Activated naive CD8-positive, alpha-beta T cell treated with anti-CD3 and anti-CD28 coated beads, Interleukin-2, amount 50 U/mL, for 24 hours (primary cell): ENCODE data around the gene CA6.
A peak's percentile ranks its signal among the peaks of the same experiment; 100 is the strongest.
"Not testable (repeated sequence)": the region's sequence is repeated elsewhere in the genome, so short reads cannot be mapped to it uniquely, and the experiment has no call there.

ENCODE experiments used
- ATAC-seq: fragments of 150-1000 bp; cut with Tn5 transposase; one replicate; pipeline ENCODE4 v1.10.0; 2021
- DNase-seq: peaks from one replicate; pipeline ENCODE4 v3.0.0; 2021
- H3K27ac Mint-ChIP-seq: one replicate; pipeline ENCODE4 v1.8.0; 2021; ENCODE audit warnings: mild to moderate bottlenecking, mixed read lengths
- H3K27me3 Mint-ChIP-seq: one replicate; pipeline ENCODE4 v1.8.0; 2021; ENCODE audit warnings: mixed read lengths
- H3K36me3 Mint-ChIP-seq: one replicate; pipeline ENCODE4 v1.8.0; 2021; ENCODE audit warnings: low read depth, mixed read lengths
- H3K4me1 Mint-ChIP-seq: one replicate; pipeline ENCODE4 v1.8.0; 2021; ENCODE audit warnings: mixed read lengths
- H3K4me3 Mint-ChIP-seq: one replicate; pipeline ENCODE4 v1.8.0; 2021; ENCODE audit warnings: mild to moderate bottlenecking, moderate library complexity, mixed read lengths
- H3K9me3 Mint-ChIP-seq: one replicate; pipeline ENCODE4 v1.8.0; 2021; ENCODE audit warnings: mixed read lengths

The CA6 gene

DNA sequence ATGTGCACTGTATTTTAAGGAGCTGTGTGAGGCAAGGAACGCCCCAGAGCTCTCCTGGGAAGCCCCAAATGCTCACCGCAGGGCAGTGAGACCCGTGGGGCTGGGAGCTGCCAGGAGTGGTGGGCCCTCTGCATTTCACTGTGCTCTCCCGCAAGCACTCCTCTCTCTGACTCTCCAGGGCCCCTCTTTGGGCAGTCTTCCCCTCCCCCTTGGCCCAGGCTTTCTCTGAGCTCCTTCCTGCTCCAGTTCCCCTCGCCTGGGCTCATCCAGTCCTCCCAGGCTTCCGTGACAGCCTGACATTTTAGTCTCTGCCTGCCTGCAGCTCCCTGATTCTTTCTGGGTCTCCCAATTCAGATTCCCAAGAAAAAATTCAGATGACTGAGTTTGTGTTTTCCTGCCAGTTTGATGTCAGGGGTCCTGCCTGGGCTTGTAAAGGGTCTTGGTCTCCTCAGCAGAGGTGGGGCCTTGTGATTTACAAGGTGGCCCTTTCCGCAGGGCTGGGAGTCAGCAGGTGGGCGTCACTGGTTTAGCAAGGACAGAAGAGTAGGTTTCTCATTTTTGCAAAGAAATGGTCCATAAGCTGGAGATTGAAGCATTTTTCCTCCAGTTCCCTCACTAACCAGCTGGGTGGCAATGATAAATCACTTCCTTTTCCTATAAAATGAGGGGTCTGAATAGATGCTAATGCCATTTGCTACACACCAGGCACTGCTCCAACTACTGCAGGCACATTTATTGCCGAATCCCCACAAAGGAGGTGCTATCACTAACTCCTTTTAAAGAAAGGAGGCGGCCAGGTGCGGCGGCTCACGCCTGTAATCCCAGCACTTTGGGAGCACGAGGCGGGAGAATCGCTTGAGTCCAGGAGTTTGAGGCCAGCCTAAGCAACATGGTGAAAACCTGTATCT, 1.9 kb upstream of the CA6 start:
- Mint-ChIP-seq H3K9me3 (no peaks in the 10 kb centered on the region), H3K36me3 (peaks cover 6% of the 10 kb centered on the region), H3K27ac (peak overlapping the region; percentile 99), H3K4me1 (peaks cover 94% of the 10 kb centered on the region), H3K27me3 (no peaks in the 10 kb centered on the region), H3K4me3 (peak overlapping the region; percentile 24)
- DNase-seq (no peak), ATAC-seq (no peak)

DNA sequence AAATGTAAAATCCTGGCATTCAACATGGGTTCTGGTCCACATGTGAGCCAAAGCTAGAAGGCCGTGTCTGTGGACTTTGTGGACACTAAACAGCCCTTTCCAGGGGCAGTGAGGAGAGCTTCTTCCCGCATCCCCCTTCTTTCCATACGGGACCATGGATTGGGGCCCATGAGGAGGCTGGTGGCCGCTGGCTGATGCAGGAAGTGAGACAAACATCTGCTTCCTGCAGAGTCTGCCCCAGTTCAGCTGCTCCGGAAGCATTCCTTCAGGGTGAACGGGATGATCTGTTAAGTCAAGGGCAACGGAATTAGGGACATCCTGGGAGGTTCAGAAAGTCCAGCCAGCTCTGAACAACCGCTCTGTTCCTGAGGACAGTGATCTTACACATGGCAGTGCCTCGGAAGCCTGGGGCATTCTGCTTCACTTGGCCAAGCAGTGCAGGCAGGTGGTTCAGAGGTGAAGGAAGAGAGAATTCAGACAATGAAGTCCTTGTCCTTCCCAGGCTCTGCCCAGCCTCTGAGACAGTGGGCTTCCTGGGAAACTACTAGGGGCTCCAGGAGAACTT, 1.5 kb downstream of the CA6 start:
- Mint-ChIP-seq H3K4me1 (peaks cover 75% of the 10 kb centered on the region), H3K36me3 (peaks cover 2% of the 10 kb centered on the region), H3K4me3 (peak overlapping the region; percentile 63), H3K27ac (peak overlapping the region; percentile 99), H3K27me3 (no peaks in the 10 kb centered on the region), H3K9me3 (no peaks in the 10 kb centered on the region)
- ATAC-seq (no peak), DNase-seq (no peak)

DNA sequence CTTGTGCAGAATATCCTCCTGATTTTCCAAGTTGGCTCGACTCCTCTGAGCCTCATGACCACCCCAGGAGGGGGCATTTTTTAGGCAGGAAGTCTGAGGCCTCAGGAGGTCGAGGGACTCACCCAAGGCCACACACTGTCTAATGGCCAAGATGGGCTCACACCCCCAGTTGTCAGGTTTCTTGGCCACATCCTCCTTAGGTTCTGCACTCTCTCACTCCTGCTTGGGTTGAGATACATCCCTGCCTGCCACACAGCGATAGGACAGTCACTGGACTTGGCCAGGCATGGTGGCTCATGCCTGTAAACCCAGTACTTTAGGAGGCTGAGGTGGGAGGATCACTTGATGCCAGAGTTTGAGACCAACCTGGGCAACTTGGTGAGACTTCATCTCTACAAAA, 4.6 kb downstream of the CA6 start:
- no peak overlapping the region for H3K4me3 Mint-ChIP-seq
- ATAC-seq, result no peak
- H3K4me1 Mint-ChIP-seq, result peaks cover 55% of the 10 kb centered on the region
- no peaks in the 10 kb centered on the region for H3K9me3 Mint-ChIP-seq
- H3K27me3 Mint-ChIP-seq, result no peaks in the 10 kb centered on the region
- peaks cover 2% of the 10 kb centered on the region for H3K36me3 Mint-ChIP-seq
- no peak for DNase-seq
- peak overlapping the region; percentile 72 for H3K27ac Mint-ChIP-seq

DNA sequence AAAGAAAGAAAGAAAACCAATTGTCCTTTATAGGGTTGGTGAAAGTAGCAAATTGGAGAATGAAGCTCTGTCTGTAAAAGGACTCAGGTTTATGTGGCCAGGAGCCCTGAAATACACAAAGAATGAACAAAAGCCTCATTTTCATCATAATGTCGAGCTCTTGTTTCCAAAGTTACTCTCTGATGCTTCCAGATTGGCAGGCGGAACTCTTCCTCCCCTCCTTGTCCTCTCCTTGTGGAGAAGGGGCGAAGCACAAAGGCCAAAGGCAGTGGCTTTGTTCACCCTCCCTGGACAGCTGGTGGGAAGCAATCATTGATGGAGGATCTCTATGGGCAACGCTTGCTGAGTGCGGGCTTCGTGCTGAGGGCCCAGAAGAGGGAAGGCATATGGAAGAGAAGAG, 5.6 kb downstream of the CA6 start:
- peak overlapping the region; percentile 29 for H3K27ac Mint-ChIP-seq
- H3K9me3 Mint-ChIP-seq, result no peaks in the 10 kb centered on the region
- no peak for DNase-seq

DNA sequence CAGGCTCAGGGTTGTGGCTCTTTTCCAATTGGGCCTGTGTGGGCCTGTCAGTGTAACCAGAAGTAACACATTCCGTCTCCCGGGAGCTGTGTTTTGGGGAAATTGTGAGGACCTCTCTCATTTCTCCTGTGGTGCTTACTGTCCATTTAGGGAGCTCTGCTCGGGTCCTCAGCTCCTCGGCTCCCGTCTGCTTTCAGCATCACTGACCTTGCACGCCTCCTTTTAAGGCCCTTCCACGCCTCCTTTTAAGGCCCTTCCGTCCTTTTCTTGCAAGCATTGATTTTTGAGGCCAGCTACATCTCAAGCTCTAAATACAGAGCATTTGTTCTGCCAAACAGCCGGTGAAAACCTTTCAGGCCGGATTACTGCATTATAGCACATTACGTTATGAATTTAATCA, 9.7 kb downstream of the CA6 start:
- Mint-ChIP-seq H3K9me3 (peaks cover 4% of the 10 kb centered on the region), H3K4me3 (no peak overlapping the region), H3K27me3 (no peaks in the 10 kb centered on the region), H3K27ac (peak overlapping the region; percentile 38), H3K36me3 (peaks cover 14% of the 10 kb centered on the region), H3K4me1 (peaks cover 56% of the 10 kb centered on the region)
- ATAC-seq, result no peak
- no peak for DNase-seq

More for the DNA sequence above, 5.6 kb downstream of the CA6 start:
- no peak for ATAC-seq
- Mint-ChIP-seq H3K36me3 (peaks cover 4% of the 10 kb centered on the region), H3K4me1 (peaks cover 51% of the 10 kb centered on the region), H3K4me3 (no peak overlapping the region), H3K27me3 (no peaks in the 10 kb centered on the region)

DNA sequence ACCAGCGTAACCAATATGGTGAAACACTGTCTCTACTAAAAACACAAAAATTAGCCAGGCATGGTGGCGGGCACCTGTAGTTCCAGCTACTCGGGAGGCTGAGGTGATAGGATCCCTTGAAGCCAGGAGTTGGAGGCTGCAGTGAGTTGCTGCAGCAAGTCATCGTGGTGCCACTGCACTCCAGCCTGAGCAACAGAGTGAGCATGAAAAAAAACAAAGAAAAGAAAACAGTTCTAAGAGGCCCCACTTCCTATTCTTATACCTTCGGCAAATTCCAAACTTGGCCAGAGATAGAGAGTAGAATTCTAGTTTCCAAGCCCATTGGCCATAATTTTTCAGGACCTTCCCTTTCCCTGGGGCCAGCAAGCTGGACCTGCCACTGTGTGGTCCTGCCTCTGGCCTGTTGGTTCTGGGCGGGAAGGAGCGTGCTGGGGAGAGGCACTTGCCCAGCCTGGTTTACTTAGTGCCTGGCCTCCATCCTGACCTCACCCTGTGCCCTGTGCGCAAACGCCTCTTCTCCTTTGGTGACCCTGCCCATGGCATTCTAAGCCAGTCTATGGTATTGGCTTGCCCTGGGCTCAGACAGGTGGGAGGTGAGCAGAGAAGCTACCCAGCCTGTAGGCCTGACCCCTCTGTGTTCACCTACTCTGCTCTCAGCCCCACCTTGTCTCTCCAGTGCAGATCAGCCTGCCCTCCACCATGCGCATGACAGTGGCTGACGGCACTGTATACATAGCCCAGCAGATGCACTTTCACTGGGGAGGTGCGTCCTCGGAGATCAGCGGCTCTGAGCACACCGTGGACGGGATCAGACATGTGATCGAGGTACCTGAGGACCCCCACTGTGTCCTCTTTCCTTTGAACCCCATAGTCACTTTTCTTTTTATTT, 11.0 kb downstream of the CA6 start:
- Mint-ChIP-seq H3K27me3 (no peaks in the 10 kb centered on the region), H3K27ac (peak overlapping the region; percentile 57), H3K36me3 (peaks cover 20% of the 10 kb centered on the region), H3K4me3 (no peak overlapping the region), H3K9me3 (peaks cover 7% of the 10 kb centered on the region), H3K4me1 (peaks cover 64% of the 10 kb centered on the region)
- DNase-seq (no peak), ATAC-seq (peak; percentile 23)

DNA sequence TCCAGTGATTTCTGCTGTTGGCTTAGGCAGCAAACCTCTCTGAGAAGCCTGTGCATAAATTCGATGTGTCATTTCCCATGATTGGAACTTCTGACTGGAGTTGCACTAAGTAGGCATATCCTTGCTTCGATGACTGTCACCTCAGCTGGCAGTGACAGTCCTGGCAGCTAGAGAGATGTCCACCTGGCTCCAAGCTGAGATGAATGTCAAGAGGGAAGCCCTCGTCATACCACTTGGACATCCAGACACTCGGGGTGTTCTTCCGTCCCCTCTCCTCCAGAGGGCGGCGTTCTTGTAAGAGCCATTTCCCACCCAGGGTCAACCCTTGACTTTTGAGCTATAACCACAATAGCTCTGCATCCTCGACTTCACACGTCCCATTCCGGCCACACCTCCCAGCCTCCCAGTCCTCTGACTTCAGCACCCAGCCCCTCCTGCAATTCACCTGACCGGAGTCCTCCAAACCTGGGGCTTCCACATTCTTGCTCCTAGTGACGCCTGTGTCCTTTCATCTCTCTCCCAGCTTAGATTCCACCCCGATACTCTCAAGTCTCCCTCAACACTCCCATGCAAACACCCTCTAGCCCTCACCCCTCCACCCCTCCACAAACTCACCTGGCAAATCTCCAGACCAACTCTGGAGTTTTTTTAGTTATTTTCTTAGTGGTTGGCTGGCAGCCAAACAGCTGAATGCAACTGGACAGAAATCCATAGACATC, 17.3 kb downstream of the CA6 start:
- peaks cover 7% of the 10 kb centered on the region for H3K9me3 Mint-ChIP-seq
- peak; percentile 65 for ATAC-seq
- peak overlapping the region; percentile 97 for H3K27ac Mint-ChIP-seq
- DNase-seq, result peak; percentile 72
- peak overlapping the region; percentile 68 for H3K4me3 Mint-ChIP-seq
- peaks cover 36% of the 10 kb centered on the region for H3K36me3 Mint-ChIP-seq
- H3K27me3 Mint-ChIP-seq, result no peaks in the 10 kb centered on the region
- H3K4me1 Mint-ChIP-seq, result peaks cover 94% of the 10 kb centered on the region

DNA sequence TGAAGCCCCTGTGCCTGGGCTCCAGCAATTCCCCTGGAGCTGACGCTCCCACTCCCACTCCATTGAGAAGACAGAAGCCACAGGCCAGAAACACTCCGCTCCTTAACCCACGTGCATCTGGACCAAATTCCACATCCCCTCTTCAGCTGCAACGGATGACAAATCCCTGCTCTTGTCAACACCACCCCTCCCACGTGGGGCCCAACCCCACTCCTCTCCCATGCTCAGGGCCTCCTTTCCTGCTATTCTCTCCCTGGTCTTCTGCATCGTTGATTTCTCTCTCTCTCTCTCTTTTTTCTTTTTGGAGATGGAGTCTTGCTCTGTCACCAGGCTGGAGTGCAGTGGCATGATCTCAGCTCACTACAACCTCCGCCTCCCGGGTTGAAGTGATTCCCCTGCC, 18.3 kb downstream of the CA6 start:
- peak overlapping the region; percentile 68 for H3K4me3 Mint-ChIP-seq
- peaks cover 30% of the 10 kb centered on the region for H3K36me3 Mint-ChIP-seq
- ATAC-seq (no peak), DNase-seq (no peak)
- peak overlapping the region; percentile 97 for H3K27ac Mint-ChIP-seq
- H3K27me3 Mint-ChIP-seq, result no peaks in the 10 kb centered on the region
- H3K4me1 Mint-ChIP-seq, result peaks cover 90% of the 10 kb centered on the region
- peaks cover 7% of the 10 kb centered on the region for H3K9me3 Mint-ChIP-seq

DNA sequence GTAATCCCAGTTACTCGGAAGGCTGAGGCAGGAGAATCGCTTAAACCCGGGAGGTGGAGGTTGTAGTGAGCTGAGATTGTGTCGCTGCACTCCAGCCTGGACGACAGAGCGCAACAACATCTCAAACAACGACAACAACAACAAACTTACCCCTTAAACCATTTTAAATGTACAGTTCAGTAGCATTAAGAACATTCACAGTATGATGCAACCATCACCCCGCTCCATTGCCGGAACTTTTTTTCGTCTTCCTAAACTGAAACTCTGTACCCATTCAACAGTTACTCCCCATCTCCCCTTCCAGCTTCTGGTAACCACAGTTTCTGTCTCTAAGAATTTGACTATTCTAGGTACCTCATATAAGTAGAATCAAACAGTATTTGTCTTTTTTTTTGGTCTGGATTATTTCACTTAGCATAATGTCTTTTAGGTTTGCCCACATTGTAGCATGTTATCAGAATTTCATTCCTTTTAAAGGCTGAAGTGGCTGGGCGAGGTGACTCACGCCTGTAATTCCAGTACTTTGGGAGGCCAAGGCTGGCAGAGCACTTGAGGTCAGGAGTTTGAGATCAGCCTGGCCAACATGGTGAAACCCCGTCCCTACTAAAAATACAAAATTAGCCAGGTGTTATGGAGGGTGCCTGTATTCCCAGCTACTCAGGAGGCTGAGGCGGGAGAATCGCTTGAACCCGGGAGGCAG, 19.6 kb downstream of the CA6 start:
- peaks cover 26% of the 10 kb centered on the region for H3K36me3 Mint-ChIP-seq
- H3K4me1 Mint-ChIP-seq, result peaks cover 86% of the 10 kb centered on the region
- H3K27ac Mint-ChIP-seq, result peak overlapping the region; percentile 97
- peaks cover 4% of the 10 kb centered on the region for H3K9me3 Mint-ChIP-seq
- H3K4me3 Mint-ChIP-seq, result peak overlapping the region; percentile 68
- no peaks in the 10 kb centered on the region for H3K27me3 Mint-ChIP-seq
- DNase-seq (no peak), ATAC-seq (peak; percentile 3)

DNA sequence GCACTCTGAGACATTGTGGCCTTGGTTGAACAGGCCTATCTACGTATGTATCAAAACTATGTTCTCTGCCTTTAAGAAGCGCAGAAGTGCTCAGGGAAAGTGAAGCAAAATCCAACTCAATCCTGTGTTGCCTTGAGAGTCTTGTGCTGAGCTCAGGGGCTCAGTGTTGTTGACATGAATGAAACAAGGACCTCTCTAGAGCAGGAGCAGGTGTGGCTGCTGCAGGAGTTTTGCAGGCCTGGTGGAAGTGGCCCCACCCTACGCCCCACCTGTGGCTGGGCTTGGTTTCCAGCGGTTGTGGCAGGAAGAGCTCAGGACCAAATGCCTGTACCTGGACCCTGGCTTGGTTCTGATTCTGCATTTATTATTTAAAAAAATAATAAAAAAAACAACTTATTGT, 20.9 kb downstream of the CA6 start:
- H3K27ac Mint-ChIP-seq, result peak overlapping the region; percentile 97
- H3K36me3 Mint-ChIP-seq, result peaks cover 20% of the 10 kb centered on the region
- H3K27me3 Mint-ChIP-seq, result no peaks in the 10 kb centered on the region
- H3K4me3 Mint-ChIP-seq, result peak overlapping the region; percentile 62
- peaks cover 81% of the 10 kb centered on the region for H3K4me1 Mint-ChIP-seq
- ATAC-seq, result no peak
- DNase-seq, result no peak
- no peaks in the 10 kb centered on the region for H3K9me3 Mint-ChIP-seq

DNA sequence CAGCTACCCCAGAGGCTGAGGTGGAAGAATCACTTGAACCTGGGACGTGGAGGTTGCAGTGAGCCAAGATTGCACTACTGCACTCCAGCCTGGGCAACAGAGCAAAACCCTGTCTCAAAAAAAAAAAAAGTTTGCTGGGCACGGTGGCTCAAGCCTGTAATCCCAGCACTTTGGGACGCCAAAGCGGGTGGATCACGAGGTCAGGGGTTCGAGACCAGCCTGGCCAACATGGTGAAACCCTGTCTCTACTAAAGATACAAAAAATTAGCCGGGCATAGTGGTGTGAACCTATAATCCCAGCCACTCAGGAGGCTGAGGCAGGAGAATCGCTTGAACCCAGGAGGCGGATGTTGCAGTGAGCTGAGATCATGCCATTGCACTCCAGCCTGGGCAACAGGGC, 23.2 kb downstream of the CA6 start:
- not testable (repeated sequence) for DNase-seq
- Mint-ChIP-seq H3K36me3 (peaks cover 15% of the 10 kb centered on the region), H3K4me3 (peak overlapping the region; percentile 85)

DNA sequence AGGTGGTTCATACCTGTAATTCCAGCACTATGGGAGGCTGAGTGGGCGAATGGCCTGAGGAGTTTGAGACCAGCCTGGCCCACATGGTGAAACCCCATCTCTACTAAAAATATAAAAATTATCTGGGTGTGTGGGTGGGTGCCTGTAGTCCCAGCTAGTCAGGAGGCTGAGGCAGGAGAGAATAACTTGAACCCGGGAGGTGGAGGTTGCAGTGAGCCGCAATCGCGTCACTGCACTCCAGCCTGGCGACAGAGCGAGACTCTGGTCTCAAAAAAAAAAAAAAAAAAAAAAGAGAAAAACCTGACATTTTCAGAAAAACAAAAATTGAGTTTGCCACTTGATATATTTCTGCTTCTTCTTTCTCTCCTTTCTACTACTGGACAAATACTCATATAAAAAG, 24.3 kb downstream of the CA6 start:
- peak overlapping the region; percentile 85 for H3K4me3 Mint-ChIP-seq
- DNase-seq (no peak), ATAC-seq (no peak)
- peak overlapping the region; percentile 91 for H3K27ac Mint-ChIP-seq
- H3K9me3 Mint-ChIP-seq, result no peaks in the 10 kb centered on the region
- no peaks in the 10 kb centered on the region for H3K27me3 Mint-ChIP-seq
- H3K4me1 Mint-ChIP-seq, result peaks cover 73% of the 10 kb centered on the region
- H3K36me3 Mint-ChIP-seq, result peaks cover 10% of the 10 kb centered on the region

More for the DNA sequence above, 23.2 kb downstream of the CA6 start:
- ATAC-seq, H3K9me3 Mint-ChIP-seq, H3K27me3 Mint-ChIP-seq: not testable (repeated sequence)
- Mint-ChIP-seq H3K27ac (peak overlapping the region; percentile 91), H3K4me1 (peaks cover 75% of the 10 kb centered on the region)

DNA sequence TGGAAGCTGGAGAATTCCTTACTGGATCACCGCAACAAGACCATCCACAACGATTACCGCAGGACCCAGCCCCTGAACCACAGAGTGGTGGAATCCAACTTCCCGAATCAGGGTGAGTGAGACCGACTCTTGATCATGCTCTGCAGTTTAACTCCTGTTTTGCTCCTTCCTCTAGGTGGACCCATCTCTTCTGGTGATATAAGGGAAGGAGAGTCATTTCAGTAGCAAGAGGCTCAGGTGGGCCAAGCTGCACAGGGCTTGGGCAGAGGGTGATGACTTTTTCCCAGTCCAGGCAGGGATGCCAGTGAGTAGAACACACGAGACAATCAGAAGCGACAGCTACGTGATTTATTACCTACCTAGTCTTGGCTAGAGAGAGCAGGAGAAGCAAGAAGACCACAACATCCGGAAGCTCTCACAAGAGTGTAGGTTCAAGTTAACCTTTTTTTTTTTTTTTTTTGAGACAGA, 25.2 kb downstream of the CA6 start:
- Mint-ChIP-seq H3K36me3 (peaks cover 7% of the 10 kb centered on the region), H3K9me3 (no peaks in the 10 kb centered on the region), H3K4me1 (peaks cover 63% of the 10 kb centered on the region), H3K27me3 (no peaks in the 10 kb centered on the region), H3K27ac (peak overlapping the region; percentile 91), H3K4me3 (peak overlapping the region; percentile 85)
- ATAC-seq (peak; percentile 85), DNase-seq (peak; percentile 61)
